ENCODE measurements around the gene AP2A1. TPM values are rescaled to one million over a fixed set of nuclear protein-coding genes. Genes with fewer than 3 reads are reported as not detected.

The AP2A1 gene
- total and polyA plus RNA-seq, 2 of the 13 experiments (the other 11 are each of a cell fraction or from before 2014, with no cell fraction given), result 22.7 to 39.7 TPM

DNA sequence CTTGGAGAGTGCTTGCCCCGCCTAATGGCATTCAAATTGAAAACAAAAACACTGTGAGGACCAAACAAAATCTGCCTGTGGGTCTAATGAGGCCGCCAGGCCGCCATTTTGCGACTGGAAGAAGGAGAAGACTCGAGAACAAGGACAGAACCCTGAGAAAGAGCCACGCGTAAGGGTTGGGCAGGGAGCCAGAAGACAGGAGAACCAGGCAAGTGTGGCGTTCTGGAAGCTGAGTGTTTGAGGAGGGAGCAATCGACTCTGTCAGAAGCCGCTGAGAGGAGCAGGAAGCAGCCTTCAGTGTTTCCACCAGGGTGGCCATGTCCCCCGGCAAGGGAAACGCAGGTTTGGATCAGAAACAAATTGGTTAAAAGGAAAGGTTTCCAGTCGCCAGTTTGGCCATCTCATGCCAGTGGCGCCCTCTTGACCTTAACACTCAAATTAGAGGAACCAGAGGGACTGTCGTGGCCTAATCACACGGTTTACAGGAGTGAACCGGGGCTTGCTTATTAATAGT is 74.0 kb downstream of the AP2A1 start:
- DNase-seq (ENCODE audit: low spot score) (no peak), ATAC-seq (no peak), FAIRE-seq (no peak)
- no peaks in the 10 kb centered on the region for H4K20me1 ChIP-seq (ENCODE audit: insufficient read depth, low read length)
- H3K27ac ChIP-seq (ENCODE audit: extremely low read length, insufficient read depth, low read length), result no peak overlapping the region
- TF ChIP-seq, protein P1, sequence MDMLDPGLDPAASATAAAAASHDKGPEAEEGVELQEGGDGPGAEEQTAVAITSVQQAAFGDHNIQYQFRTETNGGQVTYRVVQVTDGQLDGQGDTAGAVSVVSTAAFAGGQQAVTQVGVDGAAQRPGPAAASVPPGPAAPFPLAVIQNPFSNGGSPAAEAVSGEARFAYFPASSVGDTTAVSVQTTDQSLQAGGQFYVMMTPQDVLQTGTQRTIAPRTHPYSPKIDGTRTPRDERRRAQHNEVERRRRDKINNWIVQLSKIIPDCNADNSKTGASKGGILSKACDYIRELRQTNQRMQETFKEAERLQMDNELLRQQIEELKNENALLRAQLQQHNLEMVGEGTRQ (IDR thresholded peaks at IDR 0.05; ENCODE audit: low read depth, low read length), result no peak
- TF ChIP-seq, protein P1 (CRISPR knock-in tag; IDR thresholded peaks at IDR 0.05; ENCODE audit: borderline replicate concordance), result no peak
- TF ChIP-seq HMGA1 (CRISPR knock-in tag; conservative IDR thresholded peaks at IDR 0.05) (no peak), ZFP36L2 (CRISPR knock-in tag; IDR thresholded peaks at IDR 0.05) (no peak), SIN3B (IDR thresholded peaks at IDR 0.05; ENCODE audit: low read length) (no peak)
- TF ChIP-seq, protein P2, sequence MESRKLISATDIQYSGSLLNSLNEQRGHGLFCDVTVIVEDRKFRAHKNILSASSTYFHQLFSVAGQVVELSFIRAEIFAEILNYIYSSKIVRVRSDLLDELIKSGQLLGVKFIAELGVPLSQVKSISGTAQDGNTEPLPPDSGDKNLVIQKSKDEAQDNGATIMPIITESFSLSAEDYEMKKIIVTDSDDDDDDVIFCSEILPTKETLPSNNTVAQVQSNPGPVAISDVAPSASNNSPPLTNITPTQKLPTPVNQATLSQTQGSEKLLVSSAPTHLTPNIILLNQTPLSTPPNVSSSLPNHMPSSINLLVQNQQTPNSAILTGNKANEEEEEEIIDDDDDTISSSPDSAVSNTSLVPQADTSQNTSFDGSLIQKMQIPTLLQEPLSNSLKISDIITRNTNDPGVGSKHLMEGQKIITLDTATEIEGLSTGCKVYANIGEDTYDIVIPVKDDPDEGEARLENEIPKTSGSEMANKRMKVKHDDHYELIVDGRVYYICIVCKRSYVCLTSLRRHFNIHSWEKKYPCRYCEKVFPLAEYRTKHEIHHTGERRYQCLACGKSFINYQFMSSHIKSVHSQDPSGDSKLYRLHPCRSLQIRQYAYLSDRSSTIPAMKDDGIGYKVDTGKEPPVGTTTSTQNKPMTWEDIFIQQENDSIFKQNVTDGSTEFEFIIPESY (CRISPR knock-in tag; IDR thresholded peaks at IDR 0.05), result no peak
- no peaks in the 10 kb centered on the region for H3K9me3 ChIP-seq (ENCODE audit: low read length)
- H3K36me3 ChIP-seq (replicated peaks in 1 of 2; ENCODE audit: control insufficient read depth in 1 of 2, insufficient read depth in 2 of 2, low read length in 2 of 2), result peaks cover 8 to 28% of the 10 kb centered on the region in 2 experiments; a peak in 4 of 5 replicates
- H3K27me3 ChIP-seq (ENCODE audit: control insufficient read depth in 1 of 2, insufficient read depth in 2 of 2, low read length in 2 of 2), result no peaks in the 10 kb centered on the region
- no TSS peak for BruUV-seq (replicated peaks)
- CTCF ChIA-PET (ENCODE audit: low intra/inter-chr PET ratio, low total read pairs), result no interaction called here
- POLR2A ChIA-PET, result no interaction called here
- in situ Hi-C loops (cut with HindIII; ENCODE audit: extremely low pct_ligation_motif_present, low pct_unique_long_range_greater_than_20kb) (no loop called here), intact Hi-C loops (cut with micrococcal nuclease; ENCODE audit: unreplicated experiment) (no loop called here)
- peaks cover 12% of the 10 kb centered on the region for H3K4me1 ChIP-seq (ENCODE audit: insufficient read depth, low read length)
- WGBS (ENCODE audit: low lambda C conversion rate), result 95% methylated on average over 17 of the region's 17 CpGs
- no peaks in the 10 kb centered on the region for H3K79me2 ChIP-seq (ENCODE audit: insufficient read depth, low read length)
- H3K4me3 ChIP-seq (replicated peaks in 1 of 3; ENCODE audit: insufficient read depth in 1 of 3, low read depth in 2 of 3, low read length in 3 of 3), result no peak overlapping the region
- no peak overlapping the region for H2AFZ ChIP-seq (ENCODE audit: low read length)
- H3K9ac ChIP-seq (ENCODE audit: insufficient read depth, low read depth, low read length), result no peak overlapping the region
- no peak overlapping the region for H3K4me2 ChIP-seq (ENCODE audit: low read depth, low read length)
